GM10266 (cell line): ENCODE results near the gene CPVL.

Source experiments
- DNase-seq: peaks from one replicate; pipeline ENCODE4 v3.0.0; 2012; ENCODE audit errors: extremely low spot score
- TF ChIP-seq, protein P1 (sequence below): IDR thresholded peaks from 2 replicates; pipeline ENCODE4 v1.5.1; 2012; ENCODE audit warnings: mild to moderate bottlenecking, low read depth; ENCODE audit not compliant: control insufficient read depth, insufficient read depth; ENCODE audit errors: missing control alignments

Gene CPVL

DNA sequence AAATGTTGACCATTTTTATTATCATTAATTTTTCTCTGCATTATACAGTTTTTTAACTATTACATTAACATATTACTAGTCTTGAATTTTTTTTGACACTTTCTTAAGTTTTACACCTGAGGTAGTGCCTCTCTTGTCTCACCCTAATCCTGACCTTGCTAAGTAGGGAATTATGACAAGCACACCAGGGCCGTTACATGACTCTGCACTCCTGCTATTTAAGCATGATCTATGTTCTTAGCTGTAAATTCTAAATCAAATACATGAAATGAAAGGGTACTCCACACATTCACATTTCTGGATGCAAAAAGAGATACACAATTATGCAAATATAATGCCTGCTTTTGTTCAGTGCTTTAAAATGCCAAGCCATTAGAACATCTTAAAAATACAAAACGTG, 23.6 kb downstream of the CPVL start:
- TF ChIP-seq, protein P1, sequence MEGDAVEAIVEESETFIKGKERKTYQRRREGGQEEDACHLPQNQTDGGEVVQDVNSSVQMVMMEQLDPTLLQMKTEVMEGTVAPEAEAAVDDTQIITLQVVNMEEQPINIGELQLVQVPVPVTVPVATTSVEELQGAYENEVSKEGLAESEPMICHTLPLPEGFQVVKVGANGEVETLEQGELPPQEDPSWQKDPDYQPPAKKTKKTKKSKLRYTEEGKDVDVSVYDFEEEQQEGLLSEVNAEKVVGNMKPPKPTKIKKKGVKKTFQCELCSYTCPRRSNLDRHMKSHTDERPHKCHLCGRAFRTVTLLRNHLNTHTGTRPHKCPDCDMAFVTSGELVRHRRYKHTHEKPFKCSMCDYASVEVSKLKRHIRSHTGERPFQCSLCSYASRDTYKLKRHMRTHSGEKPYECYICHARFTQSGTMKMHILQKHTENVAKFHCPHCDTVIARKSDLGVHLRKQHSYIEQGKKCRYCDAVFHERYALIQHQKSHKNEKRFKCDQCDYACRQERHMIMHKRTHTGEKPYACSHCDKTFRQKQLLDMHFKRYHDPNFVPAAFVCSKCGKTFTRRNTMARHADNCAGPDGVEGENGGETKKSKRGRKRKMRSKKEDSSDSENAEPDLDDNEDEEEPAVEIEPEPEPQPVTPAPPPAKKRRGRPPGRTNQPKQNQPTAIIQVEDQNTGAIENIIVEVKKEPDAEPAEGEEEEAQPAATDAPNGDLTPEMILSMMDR, result no peak
- no peak for DNase-seq

DNA sequence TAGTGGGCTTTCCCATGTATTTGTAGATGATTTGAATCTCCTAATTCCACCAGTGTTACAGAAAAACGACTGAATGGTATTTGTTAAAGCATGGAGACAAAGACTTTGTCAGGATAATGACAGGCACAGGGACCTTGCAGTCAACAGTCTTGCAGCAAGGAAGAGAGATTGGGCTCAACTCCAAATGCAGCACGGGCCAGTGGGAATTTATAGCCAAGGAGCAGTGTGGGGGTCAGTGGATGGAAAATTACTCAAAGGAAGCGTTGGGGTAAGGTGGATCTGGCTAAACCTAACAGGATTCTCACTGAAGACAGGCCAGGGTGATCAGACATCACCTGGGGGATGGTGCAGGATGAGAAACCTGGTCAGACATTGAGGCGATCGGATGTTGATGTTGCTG, 24.3 kb downstream of the CPVL start:
- TF ChIP-seq, protein P1, result no peak
- DNase-seq, result no peak

DNA sequence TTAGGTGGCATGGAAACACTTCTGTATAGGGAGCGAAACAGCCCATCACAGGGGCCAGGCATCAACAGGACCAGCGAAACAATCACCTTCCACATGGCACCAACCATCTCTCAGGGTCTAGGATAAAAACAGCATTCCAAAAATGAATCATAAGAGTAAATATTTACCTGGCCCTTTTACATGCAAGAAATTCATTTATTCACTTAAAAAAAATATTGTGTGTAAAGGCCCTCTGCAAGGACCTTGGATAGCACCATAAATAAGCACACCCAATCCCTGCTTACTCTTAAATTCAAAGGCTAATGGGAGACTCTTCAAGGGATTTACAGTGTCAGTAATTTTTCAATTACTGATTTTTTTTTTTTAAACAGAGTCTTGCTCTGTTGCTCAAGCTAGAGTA, 25.4 kb downstream of the CPVL start:
- TF ChIP-seq, protein P1, result no peak
- no peak for DNase-seq

DNA sequence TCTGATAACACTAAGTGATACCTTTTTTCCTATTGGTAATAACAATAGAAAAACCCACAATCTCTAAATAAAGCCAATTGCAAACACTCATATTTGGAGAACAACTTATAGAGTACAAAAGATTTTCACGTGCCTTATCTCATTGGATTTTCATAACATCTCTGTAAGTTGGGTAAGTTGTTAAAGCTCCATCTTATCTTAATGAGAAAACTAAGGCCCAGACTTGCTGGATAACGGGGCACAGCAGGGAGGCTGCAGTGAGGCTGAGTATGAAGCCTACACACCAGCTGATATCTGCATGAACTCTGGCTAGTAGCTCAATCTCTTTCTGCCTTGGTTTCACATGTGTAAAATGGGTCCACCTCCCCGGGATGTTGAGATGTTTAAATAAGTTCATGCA, 26.8 kb downstream of the CPVL start:
- no peak for DNase-seq
- TF ChIP-seq, protein P1, result no peak

DNA sequence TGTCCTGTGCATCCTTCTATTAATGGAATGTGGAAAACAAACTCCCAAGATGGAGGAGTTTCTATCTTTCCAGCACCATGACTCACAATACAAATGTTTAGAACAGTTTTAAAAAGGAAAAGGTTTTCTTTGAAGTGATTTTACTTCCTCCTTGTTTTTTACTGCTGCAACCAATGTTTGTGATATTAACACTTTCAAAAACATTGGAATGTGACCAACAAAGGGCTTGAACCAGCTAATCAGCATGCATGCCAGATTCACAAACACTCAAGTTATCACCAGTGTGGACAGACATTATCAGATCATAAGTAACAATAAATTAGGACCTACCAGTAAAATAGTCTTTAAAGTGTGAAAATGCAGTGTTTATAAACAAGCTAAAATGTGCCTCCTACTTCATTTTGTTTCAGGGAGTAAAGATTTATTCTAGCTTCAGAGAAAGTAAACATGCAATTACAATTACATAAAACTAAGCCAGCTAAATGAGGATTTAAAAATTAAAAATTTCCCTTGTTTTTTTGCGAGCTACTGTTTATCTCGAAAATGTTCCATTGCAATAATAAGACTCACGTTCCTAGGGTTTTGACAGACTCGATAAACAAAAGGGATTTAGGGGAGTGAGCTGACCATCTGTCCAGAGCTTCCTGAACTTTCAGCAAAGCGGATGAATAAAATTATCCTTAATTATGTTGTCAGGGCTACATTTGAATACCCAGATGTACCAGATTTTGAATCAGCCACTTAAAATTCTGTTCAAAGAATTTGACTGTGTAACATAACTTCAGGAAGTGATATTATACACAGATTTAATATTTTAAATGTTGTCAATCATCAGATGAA, 29.8 kb downstream of the CPVL start:
- DNase-seq, result no peak
- TF ChIP-seq, protein P1, result no peak

DNA sequence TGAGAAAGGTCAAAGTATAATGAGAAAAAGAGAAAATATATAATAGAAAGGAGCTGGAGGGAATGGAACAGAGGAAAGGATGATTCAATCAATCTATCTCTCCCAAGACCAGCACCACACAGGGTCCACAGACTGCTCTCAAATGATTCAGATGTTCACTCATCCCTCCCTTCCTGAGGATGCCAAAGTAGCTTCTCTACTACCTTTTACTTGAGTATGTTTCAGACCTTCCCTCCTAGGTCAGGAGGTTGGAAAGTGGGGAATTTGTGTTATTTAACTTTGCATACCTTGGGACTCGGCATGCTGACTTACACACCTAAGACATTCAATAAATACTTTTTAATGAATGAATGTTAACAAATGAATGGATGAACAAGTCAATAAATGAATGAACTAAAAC, 30.6 kb downstream of the CPVL start:
- DNase-seq, result no peak

More for the DNA sequence above, 30.6 kb downstream of the CPVL start:
- TF ChIP-seq, protein P1, result no peak
